ENCODE measurements around the gene SNORC. TPM values are rescaled to one million over a fixed set of nuclear protein-coding genes. Genes with fewer than 3 reads are reported as not detected.

Gene SNORC
- total and polyA plus RNA-seq, 12 donors: 0.70 to 1.7 (median 0.94) TPM

DNA sequence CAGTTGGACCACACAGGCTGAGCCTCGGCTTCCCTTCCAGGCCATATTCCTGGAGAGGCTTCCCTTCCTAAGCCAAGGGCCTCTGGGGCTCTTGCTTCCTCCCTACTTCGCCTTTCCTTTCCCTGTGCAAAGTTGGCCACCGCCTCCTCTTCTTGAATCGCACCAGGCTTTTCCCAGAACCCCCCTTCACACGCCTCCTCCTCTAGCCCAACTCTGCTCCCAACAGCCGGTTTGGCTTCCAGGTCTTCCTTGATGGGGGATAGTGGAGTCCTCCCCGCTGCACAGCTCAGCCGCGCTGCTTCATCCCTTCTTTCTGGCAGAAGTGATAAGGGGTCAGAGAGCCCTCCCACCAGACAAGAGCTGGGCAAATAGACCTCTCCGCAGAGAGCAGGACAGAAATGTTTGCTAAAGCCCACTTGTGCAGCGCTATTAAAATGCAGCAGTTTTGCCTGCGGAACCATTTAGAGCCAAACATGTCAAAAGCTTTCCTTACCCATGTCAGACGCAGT lies 56.4 kb downstream of the SNORC start:
- intact Hi-C loops (cut with DNase I): no loop called here

DNA sequence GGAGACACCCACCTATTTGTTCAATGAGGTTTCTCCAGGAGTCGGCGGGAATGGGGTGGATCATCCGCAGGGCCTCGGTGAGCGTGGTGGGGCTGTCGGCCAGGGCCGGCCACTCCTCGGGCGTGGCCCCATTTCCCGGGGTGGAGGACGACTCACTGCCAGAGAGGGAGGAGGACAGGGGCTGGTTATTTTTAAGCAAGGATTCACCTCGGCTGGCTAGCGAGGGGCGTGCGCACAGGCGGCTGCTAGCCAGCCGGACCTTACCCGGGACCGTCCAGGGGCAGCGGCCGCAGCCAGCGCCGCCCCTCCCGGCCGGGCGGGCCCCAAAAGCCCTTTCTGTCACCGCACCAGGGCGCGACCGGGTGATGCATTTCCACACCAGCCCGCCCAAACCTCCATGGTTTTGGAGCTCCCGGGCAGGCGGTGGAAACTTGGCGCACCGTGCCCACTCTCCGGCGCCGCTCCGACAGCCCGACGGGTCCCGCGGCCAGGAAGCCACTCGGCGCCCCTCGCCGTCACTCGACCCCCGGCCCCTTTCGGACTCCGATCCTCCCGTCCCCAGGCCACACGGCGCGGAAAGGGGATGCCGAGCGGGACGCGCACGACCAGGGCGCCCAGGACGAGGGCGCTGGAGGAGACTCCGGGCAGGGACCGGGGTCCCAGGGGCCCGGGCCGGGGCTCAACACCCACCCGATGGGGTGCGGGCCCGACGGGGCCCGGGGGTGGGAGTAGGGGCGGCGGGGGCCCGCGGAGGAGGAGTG lies 57.1 kb downstream of the SNORC start:
- H3K4me3 ChIP-seq: peak overlapping the region in 9 of 10 donors; percentile 13 to 40 (median 24)
- DNase-seq (no peak), ATAC-seq (peak in 2 of 8 donors; percentile 11 to 40)
- peaks cover 0 to 23% (median 14%) of the 10 kb centered on the region in 9 donors for H3K4me1 ChIP-seq
- intact Hi-C loops (cut with DNase I): no loop called here
- peaks cover 0 to 6% (median 0%) of the 10 kb centered on the region in 11 donors for H3K9me3 ChIP-seq
- peaks cover 23 to 87% (median 76%) of the 10 kb centered on the region in 7 donors for H3K27me3 ChIP-seq
- no peak overlapping the region for H3K27ac ChIP-seq
- TF ChIP-seq, protein P1, sequence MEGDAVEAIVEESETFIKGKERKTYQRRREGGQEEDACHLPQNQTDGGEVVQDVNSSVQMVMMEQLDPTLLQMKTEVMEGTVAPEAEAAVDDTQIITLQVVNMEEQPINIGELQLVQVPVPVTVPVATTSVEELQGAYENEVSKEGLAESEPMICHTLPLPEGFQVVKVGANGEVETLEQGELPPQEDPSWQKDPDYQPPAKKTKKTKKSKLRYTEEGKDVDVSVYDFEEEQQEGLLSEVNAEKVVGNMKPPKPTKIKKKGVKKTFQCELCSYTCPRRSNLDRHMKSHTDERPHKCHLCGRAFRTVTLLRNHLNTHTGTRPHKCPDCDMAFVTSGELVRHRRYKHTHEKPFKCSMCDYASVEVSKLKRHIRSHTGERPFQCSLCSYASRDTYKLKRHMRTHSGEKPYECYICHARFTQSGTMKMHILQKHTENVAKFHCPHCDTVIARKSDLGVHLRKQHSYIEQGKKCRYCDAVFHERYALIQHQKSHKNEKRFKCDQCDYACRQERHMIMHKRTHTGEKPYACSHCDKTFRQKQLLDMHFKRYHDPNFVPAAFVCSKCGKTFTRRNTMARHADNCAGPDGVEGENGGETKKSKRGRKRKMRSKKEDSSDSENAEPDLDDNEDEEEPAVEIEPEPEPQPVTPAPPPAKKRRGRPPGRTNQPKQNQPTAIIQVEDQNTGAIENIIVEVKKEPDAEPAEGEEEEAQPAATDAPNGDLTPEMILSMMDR (IDR thresholded peaks at IDR 0.05): no peak
- WGBS, 2 donors: 1 to 2% methylated on average over 74 to 76 of the region's 76 CpGs
- H3K36me3 ChIP-seq: no peaks in the 10 kb centered on the region

More for the DNA sequence above, 56.4 kb downstream of the SNORC start:
- WGBS, 2 donors: 7 to 8% methylated on average over 13 of the region's 13 CpGs
- Histone ChIP-seq H3K27me3 (peaks cover 23 to 83% (median 74%) of the 10 kb centered on the region in 7 donors), H3K27ac (no peak overlapping the region), H3K4me1 (peaks cover 0 to 23% (median 14%) of the 10 kb centered on the region in 9 donors), H3K4me3 (peak overlapping the region in 2 of 10 donors; percentile 14 to 39), H3K36me3 (no peaks in the 10 kb centered on the region), H3K9me3 (peaks cover 0 to 6% (median 0%) of the 10 kb centered on the region in 11 donors)
- TF ChIP-seq, protein P1 (IDR thresholded peaks at IDR 0.05): no peak
- DNase-seq: no peak
- ATAC-seq: no peak

- H3K27me3 ChIP-seq: peaks cover 23 to 91% (median 81%) of the 10 kb centered on the region in 7 donors
- H3K27ac ChIP-seq: no peak overlapping the region
- TF ChIP-seq, protein P1 (IDR thresholded peaks at IDR 0.05): no peak
- DNase-seq (no peak), ATAC-seq (no peak)
- peaks cover 0 to 6% (median 0%) of the 10 kb centered on the region in 11 donors for H3K9me3 ChIP-seq
- intact Hi-C loops (cut with DNase I): no loop called here
- H3K4me3 ChIP-seq: peak overlapping the region in 9 of 10 donors; percentile 7 to 40 (median 30)
- no peaks in the 10 kb centered on the region for H3K36me3 ChIP-seq
- peaks cover 0 to 23% (median 14%) of the 10 kb centered on the region in 9 donors for H3K4me1 ChIP-seq
- 1% methylated on average over 47 to 114 of the region's 114 CpGs for WGBS, 2 donors
Measured at GRCh38 chr2:232927793-232928550, 57.9 kb downstream of the SNORC start.

Other genes with a start within 250 kb of the SNORC start
- 10 to 100 TPM in 9 of 10 donors, 1 to 10 TPM in 1; 8.1 to 33.8 (median 19.5) TPM for gene EFHD1, start 236.7 kb upstream of the SNORC start, total RNA-seq
- gene EFHD1, start 236.7 kb upstream of the SNORC start, polyA plus RNA-seq: 10 to 100 TPM; 11.7 to 36.2 TPM
- gene GIGYF2, start 172.9 kb upstream of the SNORC start, total RNA-seq: 10 to 100 TPM; 54.9 to 71.7 (median 66.5) TPM
- gene GIGYF2, start 172.9 kb upstream of the SNORC start, polyA plus RNA-seq: 10 to 100 TPM in 1 of 2 donors, 1 to 10 TPM in 1; 9.9 to 28.6 TPM
- gene KCNJ13, start 93.7 kb upstream of the SNORC start, total RNA-seq: not detected
- not detected for gene KCNJ13, start 93.7 kb upstream of the SNORC start, polyA plus RNA-seq
- under 1 TPM in 7 of 10 donors, not detected in 3; 0.27 to 0.75 (median 0.62) TPM for gene NGEF, start 143.0 kb downstream of the SNORC start, total RNA-seq
- gene NGEF, start 143.0 kb downstream of the SNORC start, polyA plus RNA-seq: under 1 TPM; 0.42 to 0.44 TPM
- not detected for gene NEU2, start 162.4 kb downstream of the SNORC start, total RNA-seq
- gene NEU2, start 162.4 kb downstream of the SNORC start, polyA plus RNA-seq: not detected
- gene INPP5D, start 190.1 kb downstream of the SNORC start, total RNA-seq: 10 to 100 TPM in 1 of 10 donors, 1 to 10 TPM in 9; 2.9 to 17.2 (median 5.7) TPM
- gene INPP5D, start 190.1 kb downstream of the SNORC start, polyA plus RNA-seq: 1 to 10 TPM; 3.6 to 7.5 TPM

Measured in heart right ventricle (tissue), 16 donors.